GM21737 (cell line): ENCODE results near the gene ENOX2.

Source experiments
- ATAC-seq: cut with Tn5 transposase; IDR thresholded peaks from one replicate; pipeline ENCODE4 v1.9.1; 2021; ENCODE audit warnings: mild to moderate bottlenecking, moderate library complexity; ENCODE audit not compliant: unreplicated experiment

Gene ENOX2

DNA sequence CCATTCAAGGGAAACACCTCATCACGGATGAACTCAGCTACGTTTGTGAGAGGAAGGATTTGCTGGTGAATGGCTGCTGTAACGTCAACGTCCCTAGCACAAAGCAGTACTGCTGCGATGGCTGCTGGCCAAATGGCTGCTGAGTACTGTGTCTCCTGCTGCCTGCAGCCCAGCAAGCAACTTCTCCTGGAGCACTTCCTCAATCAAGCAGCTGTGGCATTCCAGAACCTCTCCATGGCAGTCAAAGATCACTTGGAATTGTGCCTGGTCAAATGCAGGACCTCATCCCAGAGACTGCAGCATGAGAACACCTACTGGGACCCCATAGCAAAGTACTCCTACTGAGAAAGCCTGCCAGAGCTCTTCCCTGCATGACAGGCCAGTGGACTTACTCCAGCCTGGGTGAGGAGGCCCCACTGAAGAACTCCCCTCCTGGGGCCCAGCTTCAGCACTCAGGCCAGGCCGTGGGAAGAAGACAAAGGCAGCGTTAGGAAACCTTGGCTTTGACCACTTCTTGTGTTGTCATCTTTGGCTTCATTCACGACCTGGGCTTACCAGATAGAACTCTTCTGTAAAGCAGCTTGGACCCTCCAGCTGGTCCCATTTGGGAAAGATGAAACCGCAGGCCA lies 256.9 kb downstream of the ENOX2 start:
- no peak for ATAC-seq

DNA sequence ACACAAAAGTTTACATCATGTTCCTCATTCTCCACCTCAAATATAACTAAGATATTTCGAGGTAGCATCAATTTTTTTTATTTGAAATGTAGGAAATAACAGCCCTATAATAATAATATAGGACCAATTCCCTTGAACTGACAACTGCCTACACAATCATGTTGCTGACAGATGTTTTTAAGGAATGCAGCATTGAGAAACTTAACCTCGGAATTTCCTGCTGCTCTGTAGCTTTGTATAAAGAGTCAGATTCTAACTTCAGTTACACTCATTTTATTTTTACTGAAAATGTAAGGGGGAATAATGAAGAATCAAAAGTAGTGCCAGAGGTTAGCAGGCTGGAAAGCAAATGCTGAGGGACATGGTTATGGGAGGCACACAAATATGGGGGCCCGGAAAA lies 265.4 kb downstream of the ENOX2 start:
- no peak for ATAC-seq

DNA sequence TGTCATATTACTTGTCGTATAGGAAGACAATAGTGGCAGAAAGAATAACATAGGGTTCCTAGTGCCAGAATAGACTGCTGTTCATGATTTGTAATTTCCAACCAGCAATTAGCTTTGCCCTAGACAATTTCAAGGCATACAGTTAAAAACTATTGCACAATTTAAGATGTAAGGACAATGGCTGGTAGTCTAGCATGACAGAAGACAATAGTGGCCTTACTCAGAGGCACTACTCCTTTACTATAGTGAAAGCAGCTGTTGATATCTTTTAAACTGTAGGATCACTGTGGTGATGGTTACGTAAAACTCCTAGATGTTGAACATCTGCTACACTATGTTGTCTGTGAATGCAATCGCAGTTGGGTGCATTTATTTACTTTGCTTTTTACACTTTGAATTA lies 266.7 kb downstream of the ENOX2 start:
- ATAC-seq = no peak

DNA sequence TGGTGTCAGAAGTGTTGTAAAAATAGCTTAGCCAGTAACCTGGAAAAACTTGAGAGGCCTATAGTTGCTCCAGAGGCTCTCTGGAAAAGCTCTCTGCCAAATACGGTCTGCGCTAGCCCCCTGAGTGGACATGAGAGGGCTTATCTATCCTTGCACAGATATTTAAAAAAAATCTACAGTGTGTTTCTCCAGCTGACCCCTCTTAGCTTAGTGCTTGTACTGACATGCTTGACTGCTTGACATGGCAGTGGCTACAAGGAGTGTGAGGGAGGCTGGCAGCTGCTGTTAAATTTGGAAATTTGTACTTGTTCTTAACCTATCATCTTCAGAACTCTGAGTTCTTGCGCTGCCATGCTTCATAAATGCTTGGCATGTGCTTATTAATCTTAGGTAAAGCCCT lies 272.0 kb downstream of the ENOX2 start:
- ATAC-seq = no peak

DNA sequence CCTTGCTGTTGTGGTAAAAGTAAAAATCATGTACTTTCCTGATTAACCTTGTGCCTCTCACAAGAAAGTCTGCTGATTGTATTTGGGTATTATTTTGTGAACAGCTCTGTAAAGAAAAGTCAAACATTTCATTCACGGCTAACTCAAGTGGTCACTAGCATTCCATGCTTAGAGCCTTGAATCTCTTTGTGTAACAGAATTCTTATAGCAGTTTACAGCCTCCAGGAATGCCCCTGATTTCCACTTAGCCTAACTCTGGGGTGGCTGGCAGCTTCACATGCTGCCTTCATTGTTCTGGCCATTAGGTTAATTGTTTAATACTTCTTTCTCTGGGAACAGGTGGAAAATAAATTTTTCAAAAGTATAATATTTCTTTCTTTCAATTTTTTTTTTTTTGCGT lies 274.5 kb downstream of the ENOX2 start:
- no peak for ATAC-seq

DNA sequence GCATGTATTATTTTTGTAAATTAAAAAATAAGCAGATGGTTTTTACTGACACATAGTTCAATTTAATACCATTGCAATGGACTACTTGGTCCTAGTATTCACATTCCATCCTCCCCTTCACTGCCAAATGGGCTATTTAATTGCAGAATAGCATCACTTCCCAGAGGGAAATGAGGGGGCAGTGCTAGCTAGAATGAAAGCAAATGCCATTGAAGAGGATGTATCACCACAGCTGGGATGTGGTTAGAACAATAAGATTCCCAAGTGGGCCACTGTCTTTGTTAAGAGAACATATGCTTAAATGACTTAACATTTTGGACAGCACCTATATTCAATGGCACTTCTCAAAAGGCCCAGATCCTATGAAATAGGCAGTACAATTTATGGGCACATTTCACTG lies 276.5 kb downstream of the ENOX2 start:
- ATAC-seq = no peak

DNA sequence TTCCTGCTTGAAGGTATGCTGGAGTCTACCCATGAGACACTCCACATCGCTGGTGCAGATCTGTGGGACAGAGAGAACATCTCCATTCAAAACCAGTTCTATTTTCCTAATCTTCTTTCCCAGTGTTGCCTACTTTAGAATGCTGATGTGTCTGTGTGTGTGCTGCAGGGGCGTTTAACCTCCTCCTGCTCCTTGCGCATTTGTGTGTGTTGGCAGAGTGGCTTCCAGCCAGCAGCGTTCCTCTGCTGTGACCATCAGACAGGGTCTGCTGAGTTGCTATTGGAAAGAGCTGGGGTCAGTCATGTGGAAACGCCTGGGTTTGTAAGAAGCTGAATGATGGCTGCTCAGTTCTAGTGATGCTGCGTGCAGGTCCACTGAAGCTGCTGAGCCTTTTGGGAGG lies 277.6 kb downstream of the ENOX2 start:
- no peak for ATAC-seq

DNA sequence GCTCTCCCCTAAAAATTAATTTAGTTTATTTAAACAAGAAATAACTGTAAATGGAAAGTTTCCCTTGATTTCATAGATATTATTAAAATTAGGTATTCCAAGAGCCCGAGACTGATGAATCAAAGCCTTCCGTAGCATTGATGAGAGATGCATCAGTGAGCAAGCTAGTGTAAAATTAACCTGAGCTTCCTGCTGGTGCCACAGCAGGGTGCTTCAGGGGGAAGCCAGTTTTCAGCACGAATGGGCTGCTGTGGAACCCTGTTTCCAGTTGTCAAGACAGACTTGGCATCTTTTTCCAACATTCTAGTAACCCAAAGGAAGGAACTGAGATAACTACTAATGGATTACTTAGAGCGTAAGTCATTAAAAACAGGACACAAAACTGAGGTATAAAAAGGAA lies 279.5 kb downstream of the ENOX2 start:
- no peak for ATAC-seq

DNA sequence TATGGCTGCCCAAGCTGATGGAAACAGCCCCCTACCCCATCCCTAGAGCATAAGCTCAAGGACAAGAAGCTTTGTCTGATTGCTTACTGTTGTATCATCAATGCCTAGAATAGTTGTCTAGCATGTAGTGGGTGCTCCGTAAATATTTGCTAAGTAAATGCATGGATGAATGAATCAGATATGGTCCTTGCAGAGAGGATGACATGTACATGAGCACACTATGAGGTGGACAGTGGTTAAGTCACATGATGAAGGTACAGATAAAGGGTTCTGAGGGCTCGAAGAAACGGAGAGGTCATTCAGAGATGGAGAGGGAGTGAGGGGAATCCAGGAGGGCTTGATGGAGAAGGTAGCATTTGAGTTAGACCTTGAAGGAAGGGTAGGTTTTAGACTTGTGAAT lies 287.1 kb downstream of the ENOX2 start:
- no peak for ATAC-seq

DNA sequence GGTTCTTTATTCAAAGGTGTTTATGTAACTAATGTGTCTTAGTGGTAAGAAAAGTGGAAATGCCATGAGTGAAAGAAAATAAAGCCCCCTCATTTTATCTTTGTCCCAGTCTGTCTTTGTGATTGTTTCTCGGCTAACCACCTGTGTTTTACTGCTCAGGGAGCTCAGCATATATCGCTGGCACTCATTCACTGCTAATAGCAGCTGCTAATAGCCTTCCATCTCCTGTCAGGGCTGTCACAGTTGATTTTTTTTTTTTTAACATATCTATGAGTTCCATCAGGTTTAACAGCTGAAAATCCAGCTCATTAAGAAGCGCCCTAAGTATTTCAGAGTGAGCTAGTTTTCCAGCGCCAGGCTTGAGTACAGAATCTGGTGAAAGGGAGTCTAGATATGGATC lies 295.6 kb downstream of the ENOX2 start:
- no peak for ATAC-seq

DNA sequence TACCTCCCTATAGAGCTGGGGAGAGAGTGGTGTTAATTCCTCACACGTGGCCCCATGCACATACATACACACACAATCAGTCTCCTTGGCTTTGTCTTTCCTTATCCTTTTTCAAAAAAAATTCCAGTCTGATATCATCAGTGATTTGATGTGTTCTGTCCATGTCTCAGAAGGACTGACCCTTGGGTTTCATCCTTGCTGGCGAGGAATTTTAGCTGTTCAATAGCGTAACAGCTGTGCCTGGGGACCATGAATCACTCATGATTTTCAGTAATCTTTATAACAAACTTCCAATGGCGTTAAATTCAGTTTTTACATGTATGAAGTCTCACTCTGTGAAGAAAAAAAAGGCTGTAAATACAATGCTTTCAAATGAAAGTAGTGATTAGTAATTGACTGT lies 296.6 kb downstream of the ENOX2 start:
- no peak for ATAC-seq

DNA sequence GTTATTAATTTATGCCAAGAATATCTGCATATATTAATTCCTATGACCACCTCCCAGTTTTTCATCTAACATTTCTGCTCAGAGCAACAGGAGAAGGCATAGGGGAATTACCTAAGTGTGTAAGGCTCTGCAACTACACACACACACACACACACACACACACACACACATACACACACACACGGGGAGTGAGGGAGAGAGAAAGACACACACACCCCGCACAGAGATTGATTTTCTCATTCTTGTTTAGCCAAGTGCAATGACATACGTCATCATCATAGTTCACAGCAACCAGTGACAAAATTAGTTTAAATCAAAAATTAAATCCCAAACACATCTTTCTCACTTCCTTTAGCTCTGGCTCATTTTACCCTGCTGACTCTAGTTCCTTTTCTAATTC lies 298.1 kb downstream of the ENOX2 start:
- no peak for ATAC-seq

DNA sequence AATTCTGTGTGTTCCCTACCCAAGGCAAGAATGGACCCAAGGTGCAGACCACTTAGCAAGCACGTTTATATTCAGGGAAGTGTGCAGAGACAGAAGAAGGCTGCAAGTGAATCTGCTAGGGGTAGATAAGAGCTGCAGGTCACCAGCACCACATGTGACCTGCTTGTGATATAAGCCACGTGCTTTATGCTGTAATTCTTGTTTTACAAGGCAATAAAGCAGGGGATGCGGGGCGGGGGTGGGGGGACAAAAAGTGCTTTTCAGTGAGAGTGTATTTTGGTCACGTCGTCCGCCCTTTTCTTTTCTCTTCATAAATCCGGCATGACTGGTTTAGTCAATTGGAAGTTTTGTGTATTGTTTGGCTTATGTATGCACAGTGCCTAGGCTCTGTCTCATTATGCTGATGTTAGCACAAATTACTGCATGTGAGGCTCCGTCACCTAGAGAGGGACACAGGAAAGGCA lies 308.5 kb downstream of the ENOX2 start:
- no peak for ATAC-seq

DNA sequence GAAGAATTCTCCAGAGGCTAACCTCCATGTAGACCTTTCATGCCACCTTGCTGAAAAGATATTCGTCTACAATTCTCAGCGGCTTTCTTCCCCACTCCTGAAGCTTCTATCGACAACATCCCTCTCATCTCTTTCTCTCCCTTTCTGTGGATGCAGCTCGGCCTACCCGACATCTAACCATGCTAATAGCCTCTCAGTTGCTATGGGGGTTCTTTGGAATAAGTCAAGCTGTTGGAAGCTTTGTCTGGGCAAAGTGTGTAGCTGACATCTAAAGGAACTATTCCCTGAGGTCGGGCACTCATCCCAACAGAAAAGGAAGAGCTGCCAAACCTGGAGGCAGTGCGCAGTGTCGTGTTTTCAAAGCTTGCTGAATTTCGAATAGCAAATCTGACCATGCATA lies 309.1 kb downstream of the ENOX2 start:
- no peak for ATAC-seq

DNA sequence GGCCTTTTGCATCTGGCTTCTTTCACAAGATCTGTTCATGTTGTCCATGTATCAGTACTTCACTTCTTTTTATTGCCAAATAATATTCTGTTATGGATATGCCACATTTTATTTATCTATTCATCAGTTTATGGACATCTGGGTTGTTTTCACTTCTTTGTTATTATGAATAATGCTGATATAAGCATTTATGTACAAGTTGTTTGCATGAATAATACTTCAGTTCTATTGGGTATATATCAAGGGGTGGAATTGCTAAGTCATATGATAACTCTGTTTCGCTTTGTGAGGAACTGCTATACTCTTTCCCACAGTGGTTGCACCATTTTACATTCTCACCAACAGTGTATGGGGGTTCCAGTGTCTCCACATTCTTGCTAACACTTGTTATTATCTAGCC lies 310.8 kb downstream of the ENOX2 start:
- ATAC-seq = no peak

DNA sequence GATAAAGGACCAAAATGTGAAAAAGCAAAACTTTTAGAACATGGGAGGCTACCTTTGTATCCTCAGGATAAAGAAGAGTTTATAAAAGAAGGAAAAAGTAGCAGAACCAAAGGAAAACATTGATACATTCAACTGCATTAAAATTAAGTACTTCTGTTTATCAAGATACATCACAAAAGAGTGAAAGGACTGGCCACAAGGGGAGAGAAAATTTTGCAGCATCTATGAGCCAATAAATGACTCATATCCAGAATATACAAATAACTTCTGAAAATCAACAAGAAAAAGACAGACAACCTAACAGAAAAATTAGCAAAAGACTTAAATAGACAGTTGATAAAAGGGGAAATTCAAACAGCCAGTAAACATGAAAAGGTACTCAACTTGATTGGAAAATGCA lies 324.1 kb downstream of the ENOX2 start:
- no peak for ATAC-seq

DNA sequence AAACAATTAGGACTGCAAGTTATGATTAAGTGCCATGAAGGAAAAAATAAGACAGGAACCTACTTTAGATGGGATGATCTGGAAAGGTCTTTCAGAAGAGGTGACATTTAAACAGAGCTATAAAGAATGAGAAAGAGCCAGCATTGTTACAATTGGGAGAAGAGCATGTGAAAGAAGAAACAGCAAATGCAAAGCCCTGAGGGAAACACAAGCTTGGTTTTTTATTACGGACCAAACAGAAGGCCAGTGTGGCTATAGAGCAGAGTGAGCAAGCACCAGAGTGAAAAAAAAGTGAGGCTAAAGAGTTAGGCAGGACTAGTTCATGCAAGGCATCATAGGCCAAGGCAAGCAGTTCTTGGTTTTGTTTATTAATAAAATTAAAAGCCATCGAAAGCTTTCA lies 325.6 kb downstream of the ENOX2 start:
- no peak for ATAC-seq

DNA sequence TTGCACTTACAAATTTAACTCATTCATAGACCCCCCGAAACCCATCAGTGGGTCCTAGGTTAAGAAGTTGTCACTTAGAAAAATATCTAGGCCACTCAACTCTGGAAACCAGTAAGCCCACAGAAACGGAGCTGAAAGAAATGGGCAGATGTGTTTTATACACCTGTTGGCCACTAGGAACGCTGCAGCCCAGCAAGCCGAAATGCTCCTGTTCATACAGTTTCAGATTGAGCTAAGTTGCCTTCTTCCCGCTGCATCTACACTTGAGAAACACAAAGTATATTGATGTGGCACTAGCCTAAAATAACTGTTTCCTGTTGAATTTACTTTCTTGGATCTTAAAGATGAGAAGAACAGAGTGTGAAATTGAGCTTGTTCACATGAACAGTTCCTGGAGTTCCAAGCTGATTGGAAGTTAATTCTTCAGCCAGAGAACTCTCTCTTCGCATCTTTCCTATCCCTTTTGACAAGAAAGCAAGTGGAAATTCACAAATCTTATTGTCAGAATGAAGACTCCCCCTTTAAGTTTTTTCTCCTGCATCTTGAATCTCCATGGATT lies 327.1 kb downstream of the ENOX2 start:
- ATAC-seq = no peak
